A549 (cell line): ENCODE measurements around the gene VPS18.

Source experiments
- CEBPB ChIP-seq, 2 experiments: fragments of >200 bp in 1 of 2; sonication (Bioruptor Twin) in 1 of 2; formaldehyde crosslinking in 1 of 2; IDR thresholded peaks; 2 replicates each; pipeline ENCODE4 v1.6.1; 2012 to 2016
- CTCF ChIP-seq: fragments of >200 bp; sonication (Bioruptor Twin); formaldehyde crosslinking; IDR thresholded peaks from 3 replicates; pipeline ENCODE4 v1.5.1; 2016
- EP300 ChIP-seq, 2 experiments: fragments of >200 bp; sonication (Bioruptor Twin); formaldehyde crosslinking; IDR thresholded peaks; 2 replicates in 1 of 2; 3 replicates in 1 of 2; pipeline ENCODE4 v1.6.1; 2016 to 2017
- HDAC2 ChIP-seq: fragments of 200-600 bp; sonication (generic); IDR thresholded peaks from 2 replicates; pipeline ENCODE4 v1.6.1; 2016
- HMGXB4 ChIP-seq: fragments of 250-450 bp; sonication (Bioruptor Pico); IDR thresholded peaks from 2 replicates; pipeline ENCODE4 v1.5.0; 2021; ENCODE audit warnings: mild to moderate bottlenecking, moderate library complexity, borderline replicate concordance
- JUN ChIP-seq, 2 experiments: fragments of >200 bp; sonication (Bioruptor Twin); formaldehyde crosslinking; IDR thresholded peaks; 2 replicates in 1 of 2; 3 replicates in 1 of 2; pipeline ENCODE4 v1.6.1; 2016 to 2017
- MYC ChIP-seq: IDR thresholded peaks from 2 replicates; pipeline ENCODE4 v1.6.1; 2012; ENCODE audit warnings: mild to moderate bottlenecking, inconsistent platforms, low read length, improper control_type of control experiment, borderline replicate concordance
- POLR2A ChIP-seq: IDR thresholded peaks from 2 replicates; pipeline ENCODE4 v1.6.1; 2012; ENCODE audit warnings: mild to moderate bottlenecking, low read length
- SMC3 ChIP-seq: fragments of >200 bp; sonication (Bioruptor Twin); formaldehyde crosslinking; IDR thresholded peaks from 3 replicates; pipeline ENCODE4 v1.6.1; 2018; ENCODE audit warnings: inconsistent platforms
- USF2 ChIP-seq: fragments of 450-650 bp; IDR thresholded peaks from 2 replicates; pipeline ENCODE4 v1.6.1; 2014; ENCODE audit warnings: antibody characterized with exemption
- ZC3H11A ChIP-seq: fragments of 450-650 bp; IDR thresholded peaks from 2 replicates; pipeline ENCODE4 v1.6.1; 2014; ENCODE audit warnings: antibody characterized with exemption, mild to moderate bottlenecking

- TF ChIP-seq JUN (IDR thresholded peaks at IDR 0.05): no peak
- TF ChIP-seq USF2: no peak
- no peak for TF ChIP-seq CTCF
- no peak for TF ChIP-seq POLR2A
- TF ChIP-seq HDAC2: no peak
- no peak for TF ChIP-seq ZC3H11A
- no peak for TF ChIP-seq MYC
- no peak for TF ChIP-seq SMC3
- TF ChIP-seq CEBPB (IDR thresholded peaks at IDR 0.05): no peak
- TF ChIP-seq EP300 (IDR thresholded peaks at IDR 0.05): no peak
- TF ChIP-seq HMGXB4 (CRISPR knock-in tag): no peak
These were observed 23.3 kb downstream of the VPS18 start for GRCh38 chr15:40917585-40917984.
